ENCODE measurements around the gene KRAS.

The KRAS gene

DNA sequence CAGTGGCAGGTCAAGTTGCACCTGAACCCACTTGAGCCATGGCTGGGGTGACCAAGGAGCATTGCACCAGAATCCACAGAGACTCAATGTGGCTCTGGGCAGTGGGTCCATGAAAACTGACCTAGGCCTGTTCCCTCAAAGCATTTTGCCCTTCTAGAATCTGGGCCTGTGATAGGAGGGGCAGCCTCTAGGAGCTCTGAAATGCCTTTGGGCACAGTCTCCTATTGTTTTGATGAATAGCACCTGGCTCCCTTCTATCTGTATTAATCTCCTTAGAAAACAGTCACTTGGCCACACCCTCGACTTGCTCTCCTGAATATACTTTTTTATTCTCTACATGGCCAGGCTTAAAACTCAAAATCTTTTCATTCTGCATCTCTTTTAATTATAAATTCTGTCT, 14.1 kb upstream of the KRAS start:
- TF ChIP-seq, protein P1, sequence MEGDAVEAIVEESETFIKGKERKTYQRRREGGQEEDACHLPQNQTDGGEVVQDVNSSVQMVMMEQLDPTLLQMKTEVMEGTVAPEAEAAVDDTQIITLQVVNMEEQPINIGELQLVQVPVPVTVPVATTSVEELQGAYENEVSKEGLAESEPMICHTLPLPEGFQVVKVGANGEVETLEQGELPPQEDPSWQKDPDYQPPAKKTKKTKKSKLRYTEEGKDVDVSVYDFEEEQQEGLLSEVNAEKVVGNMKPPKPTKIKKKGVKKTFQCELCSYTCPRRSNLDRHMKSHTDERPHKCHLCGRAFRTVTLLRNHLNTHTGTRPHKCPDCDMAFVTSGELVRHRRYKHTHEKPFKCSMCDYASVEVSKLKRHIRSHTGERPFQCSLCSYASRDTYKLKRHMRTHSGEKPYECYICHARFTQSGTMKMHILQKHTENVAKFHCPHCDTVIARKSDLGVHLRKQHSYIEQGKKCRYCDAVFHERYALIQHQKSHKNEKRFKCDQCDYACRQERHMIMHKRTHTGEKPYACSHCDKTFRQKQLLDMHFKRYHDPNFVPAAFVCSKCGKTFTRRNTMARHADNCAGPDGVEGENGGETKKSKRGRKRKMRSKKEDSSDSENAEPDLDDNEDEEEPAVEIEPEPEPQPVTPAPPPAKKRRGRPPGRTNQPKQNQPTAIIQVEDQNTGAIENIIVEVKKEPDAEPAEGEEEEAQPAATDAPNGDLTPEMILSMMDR (conservative IDR thresholded peaks at IDR 0.05), result no peak
- no peak overlapping the region for H3K27ac ChIP-seq

DNA sequence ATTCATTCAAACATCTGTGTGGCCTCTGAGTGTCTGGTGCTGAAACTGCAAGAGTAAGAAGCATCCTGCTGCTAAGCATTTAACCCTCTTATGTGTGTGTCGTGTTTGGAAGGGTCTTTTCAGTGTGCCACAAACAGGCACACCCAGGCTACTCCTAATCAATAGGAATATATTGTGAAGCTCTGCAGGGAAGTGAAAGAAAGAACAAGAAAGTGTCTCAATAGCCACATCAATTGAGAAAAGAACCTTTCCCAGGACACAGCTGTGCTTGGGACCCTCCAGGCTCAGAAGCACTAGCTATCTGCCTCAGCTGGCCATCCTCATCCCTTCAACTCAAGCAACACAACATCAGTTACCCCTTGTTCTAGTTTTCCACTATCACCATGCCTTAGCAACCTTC, 13.4 kb upstream of the KRAS start:
- H3K27ac ChIP-seq, result no peak overlapping the region

DNA sequence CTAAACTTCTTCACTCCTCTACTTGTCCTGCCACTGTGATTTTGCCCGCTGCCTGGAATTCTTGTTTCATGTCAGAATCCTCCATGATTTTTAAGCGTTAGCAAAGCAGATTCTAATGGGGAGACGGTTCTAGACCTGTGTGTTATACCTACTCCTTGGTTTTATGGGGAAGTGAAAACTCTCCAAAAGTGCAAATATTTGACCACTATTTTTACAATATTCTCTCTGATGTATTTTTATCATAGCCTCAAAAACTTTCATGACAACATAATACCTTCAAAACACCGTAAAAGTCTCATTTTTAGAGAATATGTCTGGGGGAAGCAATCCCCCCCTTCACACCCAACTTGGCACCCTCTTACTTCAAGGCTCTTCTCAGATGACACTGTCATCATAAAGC, 12.9 kb upstream of the KRAS start:
- H3K27ac ChIP-seq, result no peak overlapping the region

More for the DNA sequence above, 13.4 kb upstream of the KRAS start:
- TF ChIP-seq, protein P1 (conservative IDR thresholded peaks at IDR 0.05), result no peak

DNA sequence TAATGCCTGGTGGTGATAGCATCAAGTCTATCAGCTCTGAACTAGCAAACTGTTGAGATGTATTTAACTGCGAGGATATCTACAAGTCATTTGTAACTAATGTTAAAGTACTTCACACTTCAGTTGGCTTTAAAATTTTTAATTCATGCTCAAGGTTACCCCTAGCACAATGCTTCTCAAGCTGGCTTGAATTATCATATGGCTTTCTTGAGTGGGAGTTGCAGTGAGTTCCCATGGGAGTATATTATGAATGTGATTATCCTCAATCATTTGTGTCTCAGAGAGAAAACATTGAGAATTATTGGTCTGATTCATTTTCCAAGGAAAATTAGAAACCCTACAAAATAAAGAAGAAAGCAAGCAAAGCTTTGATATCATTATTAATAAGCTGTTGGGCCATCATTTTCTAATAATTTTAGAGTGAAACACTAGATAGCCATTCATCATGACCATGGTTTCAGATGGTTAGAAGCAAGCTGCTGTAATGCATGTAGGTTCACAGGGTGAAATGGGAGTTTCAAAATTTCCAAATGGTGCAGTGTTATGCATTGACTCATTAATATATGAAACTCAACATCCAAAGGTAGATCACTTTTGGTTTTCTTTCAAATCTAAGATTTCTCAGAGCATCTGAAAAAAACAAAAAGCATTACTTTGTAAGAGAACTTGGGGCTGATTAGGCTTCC, 11.8 kb upstream of the KRAS start:
- no peak overlapping the region for H3K27ac ChIP-seq
- TF ChIP-seq, protein P1 (conservative IDR thresholded peaks at IDR 0.05), result no peak

More for the DNA sequence above, 12.9 kb upstream of the KRAS start:
- TF ChIP-seq, protein P1 (conservative IDR thresholded peaks at IDR 0.05), result no peak

DNA sequence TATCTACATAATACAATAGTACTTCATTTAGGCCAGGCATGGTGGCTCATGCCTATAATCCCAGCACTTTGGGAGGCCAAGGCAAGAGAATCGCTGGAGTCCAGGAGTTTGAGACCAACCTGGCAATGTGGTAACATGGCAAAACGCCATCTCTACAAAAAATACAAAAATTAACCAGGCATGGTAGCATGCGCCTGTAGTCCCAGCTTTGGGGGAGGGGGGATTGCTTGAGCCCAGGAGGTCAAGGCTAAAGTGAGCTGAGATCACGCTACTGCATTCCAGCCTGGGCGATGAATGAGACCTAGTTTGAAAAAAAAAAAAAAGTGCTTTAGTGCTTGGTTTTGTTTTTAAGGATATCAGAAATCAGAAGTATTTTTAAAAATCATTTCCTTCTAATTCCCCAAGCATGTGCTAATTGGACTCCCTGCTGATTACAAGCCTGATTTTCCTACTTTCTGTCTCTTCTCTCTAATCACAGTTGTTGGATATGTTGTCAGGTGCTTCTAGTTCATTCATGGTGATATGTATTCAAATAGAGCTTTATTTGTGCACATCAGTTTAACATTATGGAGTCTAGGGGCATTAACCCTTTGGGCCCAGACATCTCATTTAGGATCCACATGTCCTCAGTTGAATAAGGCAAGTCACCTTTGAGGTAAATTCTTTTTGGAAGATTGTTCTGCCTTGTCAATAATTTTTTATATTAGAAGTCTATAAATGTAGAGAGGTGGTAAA, 7.0 kb upstream of the KRAS start:
- TF ChIP-seq, protein P1 (conservative IDR thresholded peaks at IDR 0.05), result no peak
- no peak overlapping the region for H3K27ac ChIP-seq

DNA sequence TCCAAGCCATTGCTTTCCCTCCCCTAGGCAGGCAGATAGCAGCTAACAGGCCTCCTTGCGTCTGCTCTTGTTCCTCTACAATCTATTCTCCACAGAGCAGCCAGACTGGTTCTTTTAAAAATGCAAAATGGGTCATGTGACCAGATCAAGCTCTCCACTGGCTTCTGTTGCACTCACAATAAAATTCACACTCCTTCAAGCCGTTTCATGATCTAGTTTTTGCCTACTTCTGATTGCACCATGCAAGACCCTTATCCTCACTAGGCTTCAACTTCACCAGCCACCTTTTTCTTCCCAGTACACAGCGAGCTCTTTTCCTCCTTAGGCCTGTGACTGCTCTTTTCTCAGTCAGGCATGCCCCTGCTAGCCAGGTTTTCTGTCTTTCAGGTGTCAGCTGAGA, 6.1 kb upstream of the KRAS start:
- TF ChIP-seq, protein P1 (conservative IDR thresholded peaks at IDR 0.05), result no peak
- no peak overlapping the region for H3K27ac ChIP-seq

DNA sequence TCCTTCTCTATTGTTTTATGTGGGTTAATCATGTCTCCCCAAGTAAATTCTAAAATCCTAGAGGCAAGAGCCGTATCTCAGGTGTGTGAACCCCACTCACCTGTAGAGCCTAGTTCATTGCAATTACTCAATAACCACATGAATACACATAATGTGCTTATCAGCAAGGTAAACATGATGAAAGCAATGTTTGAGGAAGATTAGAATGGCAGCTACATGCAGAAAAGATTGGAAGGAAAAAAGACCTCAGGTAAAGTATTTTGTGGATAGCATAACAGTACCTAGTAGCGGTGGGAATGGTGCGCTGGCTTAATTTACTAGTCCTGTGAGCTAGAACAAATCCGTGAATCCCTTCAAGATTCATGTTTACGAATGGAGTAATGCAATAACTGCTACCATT, 5.3 kb upstream of the KRAS start:
- TF ChIP-seq, protein P1 (conservative IDR thresholded peaks at IDR 0.05), result no peak
- no peak overlapping the region for H3K27ac ChIP-seq
